ENCODE data around the gene ORC5. TPM values are rescaled to one million over a fixed set of nuclear protein-coding genes. Genes with fewer than 3 reads are reported as not detected.
A peak's percentile ranks its signal among the peaks of the same experiment; 100 is the strongest.

ORC5 gene
- total RNA-seq, 1 donor from 2014 or later = 16.7 TPM

GRCh38 chr7:104149822-104150221 is 58.0 kb downstream of the ORC5 start:
- no peak for TF ChIP-seq CTCF (IDR thresholded peaks at IDR 0.05; ENCODE audit: insufficient read depth, low read length, poor library complexity, severe bottlenecking)
- no peak overlapping the region for H3K4me3 ChIP-seq (ENCODE audit: low read depth, low read length)
- no peaks in the 10 kb centered on the region for H3K36me3 ChIP-seq (ENCODE audit: control insufficient read depth, insufficient read depth, low read length)
- no peak for DNase-seq (ENCODE audit: low read depth)
- H3K27me3 ChIP-seq (ENCODE audit: control insufficient read depth, insufficient read depth, low read length) = no peaks in the 10 kb centered on the region

GRCh38 chr7:104142147-104142546 is 65.7 kb downstream of the ORC5 start:
- H3K27me3 ChIP-seq (ENCODE audit: control insufficient read depth, insufficient read depth, low read length) = no peaks in the 10 kb centered on the region
- no peak for DNase-seq (ENCODE audit: low read depth)
- H3K36me3 ChIP-seq (ENCODE audit: control insufficient read depth, insufficient read depth, low read length) = no peaks in the 10 kb centered on the region
- H3K4me3 ChIP-seq (ENCODE audit: low read depth, low read length) = no peak overlapping the region
- no peak for TF ChIP-seq CTCF (IDR thresholded peaks at IDR 0.05; ENCODE audit: insufficient read depth, low read length, poor library complexity, severe bottlenecking)

GRCh38 chr7:104137971-104138370 is 69.8 kb downstream of the ORC5 start:
- Histone ChIP-seq H3K27me3 (ENCODE audit: control insufficient read depth, insufficient read depth, low read length) (no peaks in the 10 kb centered on the region), H3K4me3 (ENCODE audit: low read depth, low read length) (no peak overlapping the region), H3K36me3 (ENCODE audit: control insufficient read depth, insufficient read depth, low read length) (no peaks in the 10 kb centered on the region)
- DNase-seq (ENCODE audit: low read depth) = peak; percentile 5
- TF ChIP-seq CTCF (IDR thresholded peaks at IDR 0.05; ENCODE audit: insufficient read depth, low read length, poor library complexity, severe bottlenecking) = no peak

- TF ChIP-seq CTCF (IDR thresholded peaks at IDR 0.05; ENCODE audit: insufficient read depth, low read length, poor library complexity, severe bottlenecking) = no peak
- H3K27me3 ChIP-seq (ENCODE audit: control insufficient read depth, insufficient read depth, low read length) = no peaks in the 10 kb centered on the region
- DNase-seq (ENCODE audit: low read depth) = no peak
- no peak overlapping the region for H3K4me3 ChIP-seq (ENCODE audit: low read depth, low read length)
- H3K36me3 ChIP-seq (ENCODE audit: control insufficient read depth, insufficient read depth, low read length) = no peaks in the 10 kb centered on the region
Observed at GRCh38 chr7:104137511-104137910, 70.3 kb downstream of the ORC5 start.

GRCh38 chr7:104136981-104137380 is 70.8 kb downstream of the ORC5 start:
- TF ChIP-seq CTCF (IDR thresholded peaks at IDR 0.05; ENCODE audit: insufficient read depth, low read length, poor library complexity, severe bottlenecking) = no peak

GRCh38 chr7:104136561-104136960 is 71.3 kb downstream of the ORC5 start:
- H3K36me3 ChIP-seq (ENCODE audit: control insufficient read depth, insufficient read depth, low read length) = no peaks in the 10 kb centered on the region
- no peak for DNase-seq (ENCODE audit: low read depth)
- no peak for TF ChIP-seq CTCF (IDR thresholded peaks at IDR 0.05; ENCODE audit: insufficient read depth, low read length, poor library complexity, severe bottlenecking)
- H3K4me3 ChIP-seq (ENCODE audit: low read depth, low read length) = no peak overlapping the region
- H3K27me3 ChIP-seq (ENCODE audit: control insufficient read depth, insufficient read depth, low read length) = no peaks in the 10 kb centered on the region

More at GRCh38 chr7:104136981-104137380, 70.8 kb downstream of the ORC5 start:
- no peak for DNase-seq (ENCODE audit: low read depth)
- Histone ChIP-seq H3K27me3 (ENCODE audit: control insufficient read depth, insufficient read depth, low read length) (no peaks in the 10 kb centered on the region), H3K36me3 (ENCODE audit: control insufficient read depth, insufficient read depth, low read length) (no peaks in the 10 kb centered on the region), H3K4me3 (ENCODE audit: low read depth, low read length) (no peak overlapping the region)

Measured in kidney epithelial cell (primary cell).